D721Med (cell line): Measurements from ENCODE around the gene HOXB8.

ENCODE experiments used
- DNase-seq: peaks from one replicate; pipeline ENCODE4 v3.0.0; 2011; ENCODE audit warnings: low spot score; ENCODE audit not compliant: insufficient read length
- FAIRE-seq: peaks from 2 replicates; lab custom pipeline; 2011; peaks lifted over from hg19 to GRCh38; lab: Jason Lieb, UNC
- TF ChIP-seq, protein P1 (sequence below): IDR thresholded peaks from 2 replicates; pipeline ENCODE4 v1.5.1; 2012; ENCODE audit warnings: mild to moderate bottlenecking, control low read depth; ENCODE audit not compliant: insufficient read depth; ENCODE audit errors: missing control alignments

Gene HOXB8

DNA sequence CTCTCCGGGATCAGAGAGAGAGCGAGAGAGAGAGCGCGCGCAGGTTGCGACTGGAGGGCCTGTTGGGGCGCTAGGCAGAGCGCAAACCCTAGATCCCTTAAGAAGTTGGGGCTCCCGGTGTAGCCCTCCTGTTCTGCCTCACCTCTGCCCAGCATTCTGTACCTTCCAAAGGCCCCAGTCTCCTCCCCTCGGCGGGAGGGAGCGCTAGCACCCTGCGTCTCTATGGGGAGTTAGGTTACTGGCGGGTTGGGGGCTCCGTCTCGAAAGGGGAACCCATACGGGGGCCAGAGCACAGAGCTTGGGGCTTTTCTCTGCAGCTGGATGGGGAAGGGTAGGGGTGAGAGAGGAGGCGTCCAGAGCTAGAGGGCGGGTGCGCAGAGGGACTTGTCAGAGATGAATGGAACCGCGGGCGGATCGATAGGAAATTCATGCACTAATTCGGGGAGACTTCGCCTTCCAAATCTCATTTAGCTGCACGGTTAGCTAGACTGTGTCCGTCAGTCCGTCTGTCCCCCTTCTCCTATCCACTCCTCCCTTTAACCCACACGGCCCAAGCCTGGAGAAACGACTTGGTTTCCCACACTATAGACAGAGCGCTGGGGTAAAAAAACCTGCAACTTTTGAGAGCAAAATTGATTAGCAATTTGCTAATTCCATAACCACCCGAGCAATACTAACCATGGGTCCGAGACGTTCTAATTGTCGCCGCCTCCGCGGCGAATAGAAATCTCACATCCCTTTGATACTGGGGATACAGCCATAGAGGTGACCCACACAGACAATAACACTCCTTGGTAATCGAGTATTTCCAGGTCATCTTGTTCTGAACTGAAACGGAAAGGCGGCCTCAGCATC is 36.2 kb downstream of the HOXB8 start:
- FAIRE-seq (no peak), DNase-seq (no peak)
- TF ChIP-seq, protein P1, sequence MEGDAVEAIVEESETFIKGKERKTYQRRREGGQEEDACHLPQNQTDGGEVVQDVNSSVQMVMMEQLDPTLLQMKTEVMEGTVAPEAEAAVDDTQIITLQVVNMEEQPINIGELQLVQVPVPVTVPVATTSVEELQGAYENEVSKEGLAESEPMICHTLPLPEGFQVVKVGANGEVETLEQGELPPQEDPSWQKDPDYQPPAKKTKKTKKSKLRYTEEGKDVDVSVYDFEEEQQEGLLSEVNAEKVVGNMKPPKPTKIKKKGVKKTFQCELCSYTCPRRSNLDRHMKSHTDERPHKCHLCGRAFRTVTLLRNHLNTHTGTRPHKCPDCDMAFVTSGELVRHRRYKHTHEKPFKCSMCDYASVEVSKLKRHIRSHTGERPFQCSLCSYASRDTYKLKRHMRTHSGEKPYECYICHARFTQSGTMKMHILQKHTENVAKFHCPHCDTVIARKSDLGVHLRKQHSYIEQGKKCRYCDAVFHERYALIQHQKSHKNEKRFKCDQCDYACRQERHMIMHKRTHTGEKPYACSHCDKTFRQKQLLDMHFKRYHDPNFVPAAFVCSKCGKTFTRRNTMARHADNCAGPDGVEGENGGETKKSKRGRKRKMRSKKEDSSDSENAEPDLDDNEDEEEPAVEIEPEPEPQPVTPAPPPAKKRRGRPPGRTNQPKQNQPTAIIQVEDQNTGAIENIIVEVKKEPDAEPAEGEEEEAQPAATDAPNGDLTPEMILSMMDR = no peak

DNA sequence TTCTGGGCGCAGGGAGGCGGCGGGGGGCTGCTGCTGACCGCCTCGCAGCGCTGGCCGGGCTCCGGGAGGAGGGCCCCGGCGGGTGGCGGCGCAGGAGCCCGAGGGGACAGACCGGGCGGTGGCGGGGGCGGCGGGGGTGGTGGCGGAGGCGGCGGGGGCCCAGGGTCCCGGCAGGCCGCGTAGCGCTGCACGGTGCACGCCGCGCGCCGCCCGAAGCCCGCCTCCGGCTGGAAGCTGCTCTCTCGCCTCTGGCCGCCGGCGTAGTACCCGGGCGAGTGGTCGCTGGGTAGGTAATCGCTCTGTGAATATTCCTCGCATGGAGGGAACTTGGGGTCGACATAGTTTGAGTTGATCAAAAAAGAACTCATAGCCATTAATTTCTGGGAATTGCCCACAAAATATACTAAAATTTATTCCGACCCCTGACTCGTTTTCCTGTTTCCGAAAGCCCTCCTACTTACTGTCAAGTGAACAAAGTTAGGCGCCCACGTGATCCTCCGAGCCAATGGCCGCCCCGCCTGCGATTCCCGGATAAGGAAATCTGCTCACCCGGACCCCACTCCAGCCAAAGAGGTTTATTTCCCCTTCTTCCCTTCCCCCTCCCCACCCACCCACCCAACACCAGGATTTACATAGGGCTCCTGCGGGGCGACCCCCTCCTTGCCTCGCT is 37.0 kb downstream of the HOXB8 start, which contains the start of gene HOXB4:
TSS of gene HOXB4 (minus strand) at position 405 of the 670 bp plus-strand sequence. CDS start at position 374, 31 bp downstream.
- FAIRE-seq (no peak), DNase-seq (no peak)
- TF ChIP-seq, protein P1 = no peak

GRCh38 chr17:48577330-48577945 is 37.7 kb downstream of the HOXB8 start:
- DNase-seq = no peak
- FAIRE-seq = no peak
- TF ChIP-seq, protein P1 = no peak

DNA sequence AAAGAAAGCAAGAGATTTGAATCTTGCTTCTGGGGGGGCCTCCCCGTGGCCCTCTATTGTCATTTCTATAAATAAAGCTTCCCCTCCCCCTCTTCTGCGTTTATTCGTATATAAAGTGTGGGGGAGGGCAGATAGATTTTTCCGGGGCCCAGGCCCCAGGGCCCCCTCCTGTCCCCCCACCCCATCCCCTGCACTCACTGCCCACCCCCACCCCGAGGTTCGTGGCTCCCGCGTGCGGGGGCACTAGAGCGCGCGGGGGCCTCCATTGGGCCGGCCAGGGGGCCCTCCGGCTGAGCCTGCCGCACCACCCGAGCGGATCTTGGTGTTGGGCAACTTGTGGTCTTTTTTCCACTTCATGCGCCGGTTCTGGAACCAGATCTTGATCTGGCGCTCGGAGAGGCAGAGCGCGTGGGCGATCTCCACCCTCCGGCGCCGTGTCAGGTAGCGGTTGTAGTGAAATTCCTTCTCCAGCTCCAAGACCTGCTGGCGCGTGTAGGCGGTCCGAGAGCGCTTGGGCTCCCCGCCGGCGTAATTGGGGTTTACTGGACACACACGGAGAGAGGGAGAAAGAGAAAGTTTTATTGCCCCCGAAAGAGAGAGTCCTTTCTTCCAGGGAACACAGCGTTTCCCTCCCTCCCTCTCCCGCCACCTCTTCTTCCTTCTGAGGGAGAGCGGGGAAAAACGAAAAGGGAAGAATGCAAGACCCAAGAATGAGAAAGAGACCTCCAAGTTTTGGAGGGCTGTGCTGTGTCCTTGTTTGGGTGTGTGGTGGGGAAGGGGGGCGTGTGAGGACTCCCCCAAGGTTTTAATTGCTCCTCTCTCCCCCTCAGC is 38.4 kb downstream of the HOXB8 start:
- DNase-seq = no peak
- FAIRE-seq = no peak
- TF ChIP-seq, protein P1 = no peak

DNA sequence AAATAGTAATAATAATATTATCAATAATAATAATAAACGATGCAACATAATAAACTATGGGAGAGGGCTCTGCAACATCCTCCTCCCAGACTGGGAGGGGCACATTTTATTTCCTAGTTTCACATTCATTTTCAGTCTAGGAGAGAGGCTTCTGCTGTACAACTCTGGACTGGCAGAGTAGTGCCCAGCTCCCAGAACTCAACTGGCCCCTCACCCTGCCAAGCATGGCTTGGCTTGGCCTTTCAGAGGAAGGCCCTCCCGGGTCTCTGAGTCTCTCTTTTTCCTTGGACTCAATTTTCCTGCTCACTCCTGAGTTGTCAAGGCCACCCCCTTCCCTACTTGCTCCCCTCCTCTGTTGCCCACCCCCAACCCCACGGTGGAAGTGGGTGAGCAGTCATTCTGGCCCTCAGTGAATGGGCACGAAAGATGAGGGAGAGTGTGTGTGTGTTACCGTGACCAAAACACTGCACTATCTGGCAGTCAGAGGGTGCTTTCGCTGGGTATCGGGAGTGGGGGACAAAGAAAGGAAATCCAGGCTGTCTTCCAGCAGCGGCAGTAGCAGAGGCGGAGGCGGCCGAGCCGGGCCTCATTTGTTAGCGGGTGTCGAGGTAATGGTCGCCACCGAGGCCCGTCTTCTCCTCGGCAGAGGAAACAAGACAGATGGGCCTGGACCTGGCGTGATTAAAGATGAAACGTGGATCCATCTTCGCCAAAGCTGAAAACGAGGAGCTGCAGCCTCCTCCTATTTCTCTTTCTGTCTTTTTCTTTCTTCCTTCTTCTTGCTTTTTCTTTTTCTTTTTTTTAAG is 39.2 kb downstream of the HOXB8 start:
- TF ChIP-seq, protein P1 = no peak
- FAIRE-seq (no peak), DNase-seq (no peak)

DNA sequence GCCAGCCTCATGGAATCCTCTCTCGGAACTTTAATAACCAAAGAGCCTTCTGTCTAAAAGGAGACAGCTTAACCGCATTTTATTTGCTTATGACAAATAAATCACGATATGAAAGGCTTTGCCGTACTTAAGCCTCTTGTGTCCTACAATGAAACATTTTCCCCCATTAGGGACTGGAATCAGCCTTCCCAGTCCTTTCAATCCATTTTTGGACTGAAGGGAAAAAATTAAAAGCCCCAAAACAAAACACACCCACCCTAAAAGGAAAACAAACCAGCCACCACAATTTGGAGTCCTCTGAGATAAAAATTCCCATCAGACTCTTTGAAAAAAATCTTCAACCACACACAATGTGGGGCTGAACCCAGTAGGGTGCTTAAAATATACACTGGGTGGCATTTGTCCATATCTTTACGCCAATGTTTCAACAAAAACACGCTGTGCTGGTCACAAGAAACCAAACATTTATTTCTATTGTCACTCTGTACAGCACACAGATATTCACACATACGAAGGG is 40.0 kb downstream of the HOXB8 start:
- TF ChIP-seq, protein P1 = no peak
- FAIRE-seq = no peak
- DNase-seq = no peak
